Effector memory CD4-positive, alpha-beta T cell (primary cell): ENCODE data around the gene PSMA5.
"Not testable (repeated sequence)": the region's sequence is repeated elsewhere in the genome, so short reads cannot be mapped to it uniquely, and the experiment has no call there.

Experiments
- DNase-seq, 3 donors: peaks; one replicate each; pipeline ENCODE4 v3.0.0-alpha.2; 2020
- H3K27ac ChIP-seq: 2 replicates; pipeline ENCODE4 v1.7.0; 2013; ENCODE audit warnings: mild to moderate bottlenecking, low read length, moderate library complexity; ENCODE audit not compliant: insufficient read depth, poor library complexity, severe bottlenecking
- H3K27me3 ChIP-seq: replicated peaks from 2 replicates; pipeline ENCODE4 v1.7.0; 2013; ENCODE audit warnings: mild to moderate bottlenecking, low read length; ENCODE audit not compliant: insufficient read depth, control insufficient read depth, poor library complexity, severe bottlenecking
- H3K36me3 ChIP-seq: 2 replicates; pipeline ENCODE4 v1.7.0; 2013; ENCODE audit warnings: mild to moderate bottlenecking, low read length, moderate library complexity; ENCODE audit not compliant: control insufficient read depth, insufficient read depth
- H3K4me1 ChIP-seq: 2 replicates; pipeline ENCODE4 v1.7.0; 2013; ENCODE audit warnings: low read length, mild to moderate bottlenecking; ENCODE audit not compliant: control insufficient read depth, insufficient read depth, poor library complexity, severe bottlenecking
- H3K4me3 ChIP-seq: 2 replicates; pipeline ENCODE4 v1.7.0; 2013; ENCODE audit warnings: low read length, low read depth, mild to moderate bottlenecking; ENCODE audit not compliant: insufficient read depth, poor library complexity, severe bottlenecking
- H3K9me3 ChIP-seq: 2 replicates; pipeline ENCODE4 v1.7.0; 2013; ENCODE audit warnings: mild to moderate bottlenecking, low read length, moderate library complexity; ENCODE audit not compliant: control insufficient read depth

The PSMA5 gene

GRCh38 chr1:109466452-109467300 is 40.4 kb upstream of the PSMA5 start, which contains the start of gene SYPL2:
Gene SYPL2, plus strand, starts transcription at chr1:109466546. Its CDS starts 298 bp downstream, at chr1:109466844.
- Histone ChIP-seq H3K27ac (no peak within 1 kb of the TSS), H3K4me1 (peaks cover 11% of the 10 kb centered on the region), H3K9me3 (no peaks in the 10 kb centered on the region), H3K36me3 (no peaks in the 10 kb centered on the region), H3K27me3 (peaks cover 31% of the 10 kb centered on the region), H3K4me3 (peak within 1 kb of the TSS; percentile 55)
- DNase-seq = no peak

GRCh38 chr1:109466125-109466451 is 39.8 kb upstream of the PSMA5 start:
- H3K4me3 ChIP-seq = peak overlapping the region; percentile 55
- H3K4me1 ChIP-seq = peaks cover 11% of the 10 kb centered on the region
- no peak overlapping the region for H3K27ac ChIP-seq
- DNase-seq = no peak
- H3K27me3 ChIP-seq = peaks cover 31% of the 10 kb centered on the region
- H3K36me3 ChIP-seq = no peaks in the 10 kb centered on the region
- H3K9me3 ChIP-seq = no peaks in the 10 kb centered on the region

GRCh38 chr1:109457819-109458218 is 31.6 kb upstream of the PSMA5 start:
- H3K9me3 ChIP-seq = no peaks in the 10 kb centered on the region

GRCh38 chr1:109454497-109455133 is 28.4 kb upstream of the PSMA5 start:
- no peak for DNase-seq
- Histone ChIP-seq H3K4me1 (no peaks in the 10 kb centered on the region), H3K27ac (no peak overlapping the region), H3K9me3 (no peaks in the 10 kb centered on the region), H3K27me3 (peaks cover 4% of the 10 kb centered on the region), H3K4me3 (no peak overlapping the region), H3K36me3 (no peaks in the 10 kb centered on the region)

More at GRCh38 chr1:109457819-109458218, 31.6 kb upstream of the PSMA5 start:
- H3K4me1 ChIP-seq = no peaks in the 10 kb centered on the region
- H3K27ac ChIP-seq = no peak overlapping the region
- no peaks in the 10 kb centered on the region for H3K36me3 ChIP-seq
- H3K27me3 ChIP-seq = no peaks in the 10 kb centered on the region
- DNase-seq = no peak
- no peak overlapping the region for H3K4me3 ChIP-seq

- no peak for DNase-seq
- Histone ChIP-seq H3K27ac (no peak overlapping the region), H3K9me3 (no peaks in the 10 kb centered on the region), H3K36me3 (no peaks in the 10 kb centered on the region), H3K27me3 (peaks cover 13% of the 10 kb centered on the region), H3K4me3 (no peak overlapping the region), H3K4me1 (no peaks in the 10 kb centered on the region)
Observed at GRCh38 chr1:109447524-109447923, 21.3 kb upstream of the PSMA5 start.

GRCh38 chr1:109445949-109446695 is 19.9 kb upstream of the PSMA5 start:
- H3K4me3 ChIP-seq = not testable (repeated sequence)

GRCh38 chr1:109444346-109444745 is 18.1 kb upstream of the PSMA5 start:
- Histone ChIP-seq H3K4me3 (no peak overlapping the region), H3K36me3 (no peaks in the 10 kb centered on the region), H3K27me3 (peaks cover 9% of the 10 kb centered on the region), H3K27ac (no peak overlapping the region), H3K4me1 (no peaks in the 10 kb centered on the region), H3K9me3 (no peaks in the 10 kb centered on the region)
- no peak for DNase-seq

More at GRCh38 chr1:109445949-109446695, 19.9 kb upstream of the PSMA5 start:
- not testable (repeated sequence) for H3K4me1 ChIP-seq, H3K9me3 ChIP-seq, H3K27ac ChIP-seq, H3K36me3 ChIP-seq, DNase-seq
- H3K27me3 ChIP-seq = peaks cover 13% of the 10 kb centered on the region

- no peak for DNase-seq
- no peaks in the 10 kb centered on the region for H3K4me1 ChIP-seq
- no peak overlapping the region for H3K4me3 ChIP-seq
- H3K9me3 ChIP-seq = no peaks in the 10 kb centered on the region
- H3K27ac ChIP-seq = no peak overlapping the region
- H3K36me3 ChIP-seq = no peaks in the 10 kb centered on the region
- H3K27me3 ChIP-seq = peaks cover 6% of the 10 kb centered on the region
Observed at GRCh38 chr1:109443476-109443875, 17.2 kb upstream of the PSMA5 start.

- H3K27me3 ChIP-seq = peaks cover 6% of the 10 kb centered on the region
- no peaks in the 10 kb centered on the region for H3K4me1 ChIP-seq
- H3K4me3 ChIP-seq = no peak overlapping the region
- H3K27ac ChIP-seq = no peak overlapping the region
- no peak for DNase-seq
- H3K9me3 ChIP-seq = no peaks in the 10 kb centered on the region
- no peaks in the 10 kb centered on the region for H3K36me3 ChIP-seq
Observed at GRCh38 chr1:109441069-109441468, 14.8 kb upstream of the PSMA5 start.
